ENCODE data around the gene RSPH1. TPM values are rescaled to one million over a fixed set of nuclear protein-coding genes. Genes with fewer than 3 reads are reported as not detected.

Gene RSPH1
- total RNA-seq, 1 experiment from 2014 or later, result 0.31 TPM

- Histone ChIP-seq H3K18ac (ENCODE audit: insufficient read length, low read depth, low read length) (no peak overlapping the region), H4K91ac (ENCODE audit: insufficient read length, low read depth, low read length) (no peak overlapping the region), H3K4ac (ENCODE audit: low read depth, low read length) (no peak overlapping the region), H3K27ac (ENCODE audit: insufficient read length, low read depth, low read length) (no peak overlapping the region), H3K9ac (ENCODE audit: extremely low read depth, insufficient read length, low read length) (no peak overlapping the region), H3K27me3 (ENCODE audit: insufficient read depth, low read length) (no peaks in the 10 kb centered on the region), H3K4me2 (ENCODE audit: insufficient read depth, insufficient read length, low read length) (no peak overlapping the region), H3K23me2 (ENCODE audit: insufficient read length, low read depth, low read length, poor library complexity, severe bottlenecking) (no peaks in the 10 kb centered on the region), H3K9me3 (ENCODE audit: control insufficient read depth, low read depth, low read length) (no peaks in the 10 kb centered on the region), H4K8ac (replicated peaks; ENCODE audit: insufficient read length, low read depth, low read length) (no peak overlapping the region), H2BK12ac (ENCODE audit: insufficient read length, low read depth, low read length) (no peak overlapping the region), H3K79me1 (ENCODE audit: insufficient read depth, low read depth, low read length, poor library complexity, severe bottlenecking) (no peaks in the 10 kb centered on the region), H3K56ac (ENCODE audit: insufficient read length, low read depth, low read length) (no peak overlapping the region), H2BK5ac (ENCODE audit: insufficient read length, low read length) (no peak overlapping the region), H3K4me1 (ENCODE audit: insufficient read depth, low read length) (peaks cover 2% of the 10 kb centered on the region; the same call in 1 of the 2 replicates), H2AK5ac (ENCODE audit: insufficient read length, low read length) (no peak overlapping the region), H3K14ac (ENCODE audit: insufficient read depth, low read length) (no peak overlapping the region), H3K79me2 (ENCODE audit: insufficient read depth, low read length) (no peaks in the 10 kb centered on the region), H3T11ph (ENCODE audit: low read length) (no peak overlapping the region), H2BK20ac (ENCODE audit: low read depth, low read length, poor library complexity, severe bottlenecking) (no peak overlapping the region), H2BK15ac (ENCODE audit: low read depth, low read length) (no peak overlapping the region), H4K5ac (ENCODE audit: insufficient read length, low read depth, low read length) (no peak overlapping the region), H2BK120ac (ENCODE audit: low read depth, low read length, poor library complexity, severe bottlenecking) (no peak overlapping the region), H4K20me1 (ENCODE audit: control insufficient read depth, insufficient read depth, insufficient read length) (no peaks in the 10 kb centered on the region), H2AFZ (ENCODE audit: low read length) (no peak overlapping the region), H3K23ac (ENCODE audit: insufficient read length, low read depth, low read length) (no peak overlapping the region)
- whole genome bisulfite sequencing (ENCODE audit: extremely low coverage, insufficient read length, low lambda C conversion rate), result no CpG with 5 or more reads among the region's 8 CpGs
- no peak overlapping the region; a peak in 1 of 7 replicates for H3K27ac Mint-ChIP-seq
- no peaks in the 10 kb centered on the region for H3K9me3 Mint-ChIP-seq
- H3K27me3 Mint-ChIP-seq (ENCODE audit: low read depth), result no peaks in the 10 kb centered on the region
- H3K4me1 Mint-ChIP-seq, result peaks cover 14 to 18% of the 10 kb centered on the region in 2 experiments
- DNase-seq, result no peak
- peaks cover 0 to 57% (median 10%) of the 10 kb centered on the region in 3 experiments; a peak in 4 of 7 replicates for H3K36me3 Mint-ChIP-seq (ENCODE audit: insufficient read depth in 1 of 3, low read depth in 3 of 3)
- no peak overlapping the region for H3K4me3 Mint-ChIP-seq
- no peak for TF ChIP-seq CTCF (conservative IDR thresholded peaks at IDR 0.05)
Measured at GRCh38 chr21:42536601-42537000, 40.6 kb upstream of the RSPH1 start.

Data from H9 (cell line).